Measurements from ENCODE around the gene SEMA5A. TPM values are rescaled to one million over a fixed set of nuclear protein-coding genes. Genes with fewer than 3 reads are reported as not detected.

SEMA5A gene
- total and polyA plus RNA-seq, 2 of the 8 experiments (the other 6 are each of a cell fraction or from before 2014, with no cell fraction given), result 5.3 to 8.9 TPM

DNA sequence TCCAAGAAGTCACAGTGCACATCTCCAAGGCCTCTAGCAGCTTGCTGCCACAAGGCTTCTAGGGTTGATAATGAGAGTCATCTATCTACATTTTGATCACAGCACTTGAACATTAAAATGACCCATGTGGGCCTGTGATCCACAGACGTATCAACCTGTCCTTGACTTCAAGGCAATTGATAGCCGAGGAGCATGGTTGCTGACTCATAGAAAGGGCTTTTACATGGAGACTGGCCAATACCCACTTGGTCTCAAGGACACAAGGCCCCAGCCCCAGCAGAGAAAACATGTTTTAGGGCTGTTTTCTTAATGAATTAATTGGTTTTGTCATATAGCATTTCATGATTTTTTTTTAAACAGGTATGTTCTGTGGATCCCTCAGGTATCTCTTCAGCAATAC, 314.0 kb downstream of the SEMA5A start:
- no peaks in the 10 kb centered on the region for H3K9me3 ChIP-seq (ENCODE audit: insufficient read depth in 2 of 2, low read depth in 1 of 2, low read length in 1 of 2)
- H2AK5ac ChIP-seq (ENCODE audit: low read depth, low read length), result no peak overlapping the region
- no peak overlapping the region for H4K5ac ChIP-seq (ENCODE audit: insufficient read length, low read depth, low read length)
- H3K18ac ChIP-seq (ENCODE audit: extremely low read depth, low read length), result no peak overlapping the region
- H2BK12ac ChIP-seq (ENCODE audit: low read depth, low read length), result no peak overlapping the region
- H3K14ac ChIP-seq (ENCODE audit: insufficient read length), result no peak overlapping the region
- no peak overlapping the region for H3K9ac ChIP-seq (replicated peaks in 1 of 4; ENCODE audit: extremely low read depth in 1 of 4, low read depth in 3 of 4, low read length in 3 of 4)
- no peak overlapping the region for H2BK120ac ChIP-seq (replicated peaks; ENCODE audit: low read depth, low read length)
- H3K4ac ChIP-seq (replicated peaks; ENCODE audit: insufficient read length, low read depth, low read length), result no peak overlapping the region
- H3K79me2 ChIP-seq (ENCODE audit: control insufficient read depth in 1 of 2, insufficient read depth in 2 of 2, low read length in 2 of 2), result no peaks in the 10 kb centered on the region
- no peak overlapping the region for H2AFZ ChIP-seq (ENCODE audit: low read length)
- H3K23me2 ChIP-seq (ENCODE audit: low read depth, low read length), result no peaks in the 10 kb centered on the region
- no peak overlapping the region for H3K27ac ChIP-seq (ENCODE audit: low read depth, low read length)
- no peaks in the 10 kb centered on the region for H3K79me1 ChIP-seq (ENCODE audit: low read depth, low read length)
- no peak overlapping the region for H3K23ac ChIP-seq (ENCODE audit: insufficient read length)
- H2BK20ac ChIP-seq (ENCODE audit: low read length), result no peak overlapping the region
- H3K4me1 ChIP-seq (replicated peaks in 1 of 4; ENCODE audit: control insufficient read depth in 3 of 4, insufficient read depth in 4 of 4, low read length in 3 of 4), result peaks cover 0 to 4% (median 1%) of the 10 kb centered on the region in 4 experiments; a peak in 3 of 7 replicates
- no peak overlapping the region for H3K4me3 ChIP-seq (ENCODE audit: extremely low read depth in 1 of 4, insufficient read depth in 2 of 4, low read depth in 3 of 4, low read length in 4 of 4)
- H2BK15ac ChIP-seq (ENCODE audit: low read length), result no peak overlapping the region
- FAIRE-seq (no peak), DNase-seq (ENCODE audit: low read depth in 1 of 2, low spot score in 2 of 2) (no peak)
- no peaks in the 10 kb centered on the region for H4K20me1 ChIP-seq (replicated peaks in 1 of 2; ENCODE audit: control insufficient read depth in 1 of 2, insufficient read depth in 2 of 2, low read length in 2 of 2)
- CTCF ChIA-PET (ENCODE audit: partially characterized antibody), result no interaction called here
- POLR2A ChIA-PET (ENCODE audit: partially characterized antibody), result no interaction called here
- H4K91ac ChIP-seq (replicated peaks; ENCODE audit: insufficient read length, low read length), result no peak overlapping the region
- H3K36me3 ChIP-seq (ENCODE audit: control insufficient read depth in 2 of 4, insufficient read depth in 4 of 4, low read length in 3 of 4), result no peaks in the 10 kb centered on the region
- H2BK5ac ChIP-seq (ENCODE audit: low read depth, low read length), result no peak overlapping the region
- no peak overlapping the region for H4K8ac ChIP-seq (ENCODE audit: extremely low read depth, insufficient read depth, low read length)
- no peak overlapping the region for H3K4me2 ChIP-seq (ENCODE audit: insufficient read depth in 1 of 2, low read depth in 2 of 2, low read length in 2 of 2)
- 88% methylated on average over 2 of the region's 2 CpGs; no CpG with 5 or more reads in 1 of the 2 experiments for WGBS, 2 experiments (ENCODE audit: extremely low coverage in 1 of 2, insufficient coverage in 1 of 2, insufficient read length in 1 of 2, insufficient replicate concordance in 2 of 2, low coverage in 1 of 2, low lambda C conversion rate in 2 of 2, missing lambda C conversion rate in 1 of 2)
- H3K56ac ChIP-seq (replicated peaks; ENCODE audit: insufficient read length, low read depth, low read length), result no peak overlapping the region
- H3K27me3 ChIP-seq (replicated peaks in 1 of 4; ENCODE audit: control insufficient read depth in 3 of 4, extremely low read depth in 1 of 4, insufficient read depth in 3 of 4, low read length in 3 of 4), result no peaks in the 10 kb centered on the region
- TF ChIP-seq SIX5 (IDR thresholded peaks at IDR 0.05; ENCODE audit: low read depth, low read length), result no peak
- TF ChIP-seq EP300 (IDR thresholded peaks at IDR 0.05; ENCODE audit: borderline replicate concordance in 1 of 2, low read depth in 2 of 2, low read length in 2 of 2), result no peak
- TF ChIP-seq SP4 (IDR thresholded peaks at IDR 0.05; ENCODE audit: low read length), result no peak
- TF ChIP-seq POU5F1 (IDR thresholded peaks at IDR 0.05; ENCODE audit: low read depth, low read length), result no peak
- TF ChIP-seq POLR2A (IDR thresholded peaks at IDR 0.05; ENCODE audit: control extremely low read depth in 1 of 2, low read depth in 2 of 2, low read length in 2 of 2), result no peak
- TF ChIP-seq EZH2 (IDR thresholded peaks at IDR 0.05; ENCODE audit: low read depth, low read length, severe bottlenecking), result no peak
- no peak for TF ChIP-seq ZNF274 (IDR thresholded peaks at IDR 0.05; ENCODE audit: borderline replicate concordance, extremely low read depth, low read length)
- TF ChIP-seq JUND (IDR thresholded peaks at IDR 0.05; ENCODE audit: low read length), result no peak

Measured in H1 (cell line).